ENCODE results near the gene MRTO4. TPM values are rescaled to one million over a fixed set of nuclear protein-coding genes. Genes with fewer than 3 reads are reported as not detected.

MRTO4 gene
- total and polyA plus RNA-seq, 4 donors, result 13.9 to 59.1 (median 35.7) TPM

DNA sequence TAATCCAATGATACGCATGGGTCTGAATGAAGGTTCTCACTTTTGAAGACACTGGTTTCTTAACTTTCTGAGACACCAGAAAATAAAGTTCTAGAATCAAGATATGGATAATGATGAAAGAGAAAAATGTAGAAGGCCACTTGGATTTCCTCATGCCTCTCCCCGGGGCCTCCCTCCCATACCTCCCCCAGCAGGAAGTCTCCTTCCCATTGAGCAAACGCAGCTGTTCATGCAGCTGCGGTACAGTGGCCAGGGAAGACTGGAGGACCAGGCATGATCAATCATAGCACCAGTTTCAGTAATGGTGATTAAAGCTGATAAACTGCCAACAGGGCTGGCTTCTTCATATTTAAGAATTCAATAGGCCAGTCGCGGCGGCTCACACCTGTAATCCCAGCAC lies 30.6 kb upstream of the MRTO4 start:
- no peaks in the 10 kb centered on the region for H3K27me3 ChIP-seq (ENCODE audit: control insufficient read depth in 3 of 3, insufficient read depth in 3 of 3, low read length in 2 of 3)
- H3K4me3 ChIP-seq, result no peak overlapping the region
- no peak overlapping the region for H3K27ac ChIP-seq (ENCODE audit: low read depth in 1 of 2, low read length in 1 of 2)
- peak; percentile 42 to 70 (median 55) for DNase-seq
- peaks cover 27 to 44% (median 36%) of the 10 kb centered on the region in 4 donors for H3K36me3 ChIP-seq (ENCODE audit: control insufficient read depth in 4 of 4, insufficient read depth in 4 of 4, low read length in 4 of 4)
- ATAC-seq (ENCODE audit: insufficient read depth, low FRiP score), result no peak
- no peak overlapping the region for H3K9ac ChIP-seq (ENCODE audit: insufficient read depth in 1 of 2, low read length in 2 of 2)
- 52 to 63% methylated on average over 7 of the region's 7 CpGs for WGBS, 2 donors
- H3K4me1 ChIP-seq (ENCODE audit: control insufficient read depth in 5 of 5, insufficient read depth in 5 of 5, low read length in 5 of 5), result peaks cover 0 to 4% (median 0%) of the 10 kb centered on the region in 5 donors
- H3K9me3 ChIP-seq (ENCODE audit: control insufficient read depth in 4 of 4, insufficient read depth in 3 of 4, low read length in 3 of 4), result no peaks in the 10 kb centered on the region
- TF ChIP-seq, protein P1, sequence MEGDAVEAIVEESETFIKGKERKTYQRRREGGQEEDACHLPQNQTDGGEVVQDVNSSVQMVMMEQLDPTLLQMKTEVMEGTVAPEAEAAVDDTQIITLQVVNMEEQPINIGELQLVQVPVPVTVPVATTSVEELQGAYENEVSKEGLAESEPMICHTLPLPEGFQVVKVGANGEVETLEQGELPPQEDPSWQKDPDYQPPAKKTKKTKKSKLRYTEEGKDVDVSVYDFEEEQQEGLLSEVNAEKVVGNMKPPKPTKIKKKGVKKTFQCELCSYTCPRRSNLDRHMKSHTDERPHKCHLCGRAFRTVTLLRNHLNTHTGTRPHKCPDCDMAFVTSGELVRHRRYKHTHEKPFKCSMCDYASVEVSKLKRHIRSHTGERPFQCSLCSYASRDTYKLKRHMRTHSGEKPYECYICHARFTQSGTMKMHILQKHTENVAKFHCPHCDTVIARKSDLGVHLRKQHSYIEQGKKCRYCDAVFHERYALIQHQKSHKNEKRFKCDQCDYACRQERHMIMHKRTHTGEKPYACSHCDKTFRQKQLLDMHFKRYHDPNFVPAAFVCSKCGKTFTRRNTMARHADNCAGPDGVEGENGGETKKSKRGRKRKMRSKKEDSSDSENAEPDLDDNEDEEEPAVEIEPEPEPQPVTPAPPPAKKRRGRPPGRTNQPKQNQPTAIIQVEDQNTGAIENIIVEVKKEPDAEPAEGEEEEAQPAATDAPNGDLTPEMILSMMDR (IDR thresholded peaks at IDR 0.05; ENCODE audit: control extremely low read depth, extremely low read depth), result no peak

DNA sequence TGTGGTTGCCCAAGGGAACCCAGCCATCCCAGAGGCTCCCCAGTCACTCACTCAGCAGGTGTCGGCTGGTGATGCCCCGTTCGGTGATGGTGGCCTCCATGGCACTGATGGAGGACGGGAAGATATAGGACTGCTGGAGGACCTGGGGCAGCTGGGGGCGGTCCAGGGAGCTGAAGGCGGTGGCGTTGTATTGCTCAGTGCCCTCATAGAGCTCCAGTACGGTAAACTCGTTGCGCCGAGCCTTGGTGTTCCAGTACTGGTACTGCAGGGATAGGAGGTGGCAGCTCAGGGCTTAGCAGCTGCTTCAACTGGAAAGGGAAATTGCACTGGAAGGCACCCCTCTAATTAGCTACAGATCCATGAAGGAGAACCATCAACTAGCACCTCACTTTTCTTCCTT lies 29.0 kb upstream of the MRTO4 start:
- Histone ChIP-seq H3K27me3 (ENCODE audit: control insufficient read depth in 3 of 3, insufficient read depth in 3 of 3, low read length in 2 of 3) (no peaks in the 10 kb centered on the region), H3K36me3 (ENCODE audit: control insufficient read depth in 4 of 4, insufficient read depth in 4 of 4, low read length in 4 of 4) (peaks cover 31 to 51% (median 43%) of the 10 kb centered on the region in 4 donors), H3K9me3 (ENCODE audit: control insufficient read depth in 4 of 4, insufficient read depth in 3 of 4, low read length in 3 of 4) (no peaks in the 10 kb centered on the region), H3K4me1 (ENCODE audit: control insufficient read depth in 5 of 5, insufficient read depth in 5 of 5, low read length in 5 of 5) (peaks cover 0 to 4% (median 0%) of the 10 kb centered on the region in 5 donors), H3K27ac (ENCODE audit: low read depth in 1 of 2, low read length in 1 of 2) (no peak overlapping the region), H3K4me3 (no peak overlapping the region), H3K9ac (ENCODE audit: insufficient read depth in 1 of 2, low read length in 2 of 2) (no peak overlapping the region)
- TF ChIP-seq, protein P1 (IDR thresholded peaks at IDR 0.05; ENCODE audit: control extremely low read depth, extremely low read depth), result no peak
- no peak for ATAC-seq (ENCODE audit: insufficient read depth, low FRiP score)
- 98% methylated on average over 11 of the region's 11 CpGs for WGBS, 2 donors
- DNase-seq, result no peak

DNA sequence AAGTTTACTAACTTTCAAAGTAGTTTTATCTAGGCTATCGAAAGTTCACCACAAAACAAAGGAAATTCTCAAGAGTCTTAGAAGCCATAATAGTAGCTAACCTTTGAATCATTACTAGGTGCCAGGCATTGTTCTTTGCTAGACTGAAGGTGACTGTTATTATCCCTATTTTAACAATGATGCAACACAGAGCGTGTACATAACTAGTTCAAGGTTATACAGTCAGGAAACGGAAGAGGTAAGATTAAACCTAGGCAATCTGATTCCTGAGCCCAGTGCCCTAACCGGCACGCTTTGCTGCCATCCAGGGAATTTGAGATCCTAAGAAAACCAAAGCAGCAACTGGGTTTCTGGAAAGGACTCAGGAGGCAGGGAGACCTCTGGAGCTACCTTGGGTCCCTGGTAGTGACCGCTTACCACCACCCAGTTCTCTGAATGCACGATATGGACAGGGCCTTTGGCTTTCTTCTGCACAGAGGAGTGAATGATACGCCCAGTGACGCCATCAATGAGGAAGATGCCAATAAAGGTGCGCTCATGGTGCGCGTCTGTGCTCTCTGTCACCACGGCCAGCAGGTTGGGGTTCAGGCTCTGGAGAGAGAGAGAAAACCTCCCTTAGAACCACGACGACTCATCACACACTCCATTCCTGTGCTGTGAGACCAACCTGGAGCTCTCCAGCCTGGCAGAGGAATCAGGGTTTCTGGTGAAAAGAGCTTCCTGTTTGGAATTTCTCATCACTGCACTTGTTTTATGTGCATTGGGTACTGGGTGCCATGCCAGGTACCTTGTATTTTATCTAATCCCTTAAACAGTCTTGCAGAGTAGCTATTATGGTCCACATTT lies 28.4 kb upstream of the MRTO4 start:
- ATAC-seq (ENCODE audit: insufficient read depth, low FRiP score) (no peak), DNase-seq (no peak)
- Histone ChIP-seq H3K27me3 (ENCODE audit: control insufficient read depth in 3 of 3, insufficient read depth in 3 of 3, low read length in 2 of 3) (no peaks in the 10 kb centered on the region), H3K36me3 (ENCODE audit: control insufficient read depth in 4 of 4, insufficient read depth in 4 of 4, low read length in 4 of 4) (peaks cover 28 to 51% (median 40%) of the 10 kb centered on the region in 4 donors), H3K9ac (ENCODE audit: insufficient read depth in 1 of 2, low read length in 2 of 2) (no peak overlapping the region), H3K4me1 (ENCODE audit: control insufficient read depth in 5 of 5, insufficient read depth in 5 of 5, low read length in 5 of 5) (peaks cover 0 to 4% (median 0%) of the 10 kb centered on the region in 5 donors), H3K27ac (ENCODE audit: low read depth in 1 of 2, low read length in 1 of 2) (no peak overlapping the region), H3K4me3 (no peak overlapping the region), H3K9me3 (ENCODE audit: control insufficient read depth in 4 of 4, insufficient read depth in 3 of 4, low read length in 3 of 4) (no peaks in the 10 kb centered on the region)
- TF ChIP-seq, protein P1 (IDR thresholded peaks at IDR 0.05; ENCODE audit: control extremely low read depth, extremely low read depth), result no peak
- 91% methylated on average over 15 of the region's 15 CpGs for WGBS, 2 donors
